NCI-H1417 (cell line): ENCODE data around the gene CDRT15L2.
A peak's percentile ranks its signal among the peaks of the same experiment; 100 is the strongest.
"Not testable (repeated sequence)": the region's sequence is repeated elsewhere in the genome, so short reads cannot be mapped to it uniquely, and the experiment has no call there.

Experiments used
- DNase-seq, 3 experiments: peaks; one replicate each; lab custom pipeline; 2025; lab: John Stamatoyannopoulos, UW

Gene CDRT15L2

DNA sequence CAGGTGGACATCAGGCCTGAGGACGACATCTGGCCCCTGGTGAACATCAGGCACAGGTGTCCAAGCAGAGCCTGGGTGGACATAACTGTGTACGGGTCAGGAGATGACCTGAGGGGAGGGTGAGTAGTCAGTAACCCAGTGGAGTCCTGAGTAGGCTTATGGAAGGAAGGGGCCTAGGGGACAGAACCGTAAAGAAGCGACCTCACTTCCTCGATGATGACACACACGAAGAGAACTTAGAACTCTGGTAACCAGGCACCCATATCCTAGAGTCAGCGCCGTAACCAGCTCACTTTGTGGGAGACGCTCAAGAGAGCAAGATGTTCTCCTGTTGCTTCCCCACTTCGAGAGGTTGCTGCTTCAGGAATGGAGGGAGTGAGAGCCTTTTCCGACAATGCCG is at the start of gene CDRT15L2:
CDRT15L2 (plus strand) TSS at position 301 of the 400 bp plus-strand sequence; CDS start at position 321, 20 bp downstream.
- not testable (repeated sequence) for DNase-seq

DNA sequence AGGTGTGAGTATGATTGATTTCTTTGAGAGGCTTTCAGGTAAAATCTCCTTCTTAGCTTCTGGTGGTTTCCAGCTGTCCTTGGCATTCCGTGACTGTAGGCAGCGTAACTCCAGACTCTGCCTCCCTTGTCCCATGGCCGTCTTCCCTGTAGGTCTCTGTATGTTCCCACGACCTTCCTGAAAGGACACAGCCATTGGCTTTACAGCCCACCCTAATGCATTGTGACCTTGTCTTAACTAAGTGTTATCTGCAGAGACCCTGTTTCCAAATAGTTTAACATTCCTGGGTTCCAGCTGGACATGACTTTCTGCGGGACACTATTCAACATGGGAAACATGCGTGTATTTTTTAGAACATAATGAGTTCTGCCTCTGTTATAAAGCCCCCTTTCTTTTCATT is 49.4 kb upstream of the CDRT15L2 start:
- not testable (repeated sequence) for DNase-seq

DNA sequence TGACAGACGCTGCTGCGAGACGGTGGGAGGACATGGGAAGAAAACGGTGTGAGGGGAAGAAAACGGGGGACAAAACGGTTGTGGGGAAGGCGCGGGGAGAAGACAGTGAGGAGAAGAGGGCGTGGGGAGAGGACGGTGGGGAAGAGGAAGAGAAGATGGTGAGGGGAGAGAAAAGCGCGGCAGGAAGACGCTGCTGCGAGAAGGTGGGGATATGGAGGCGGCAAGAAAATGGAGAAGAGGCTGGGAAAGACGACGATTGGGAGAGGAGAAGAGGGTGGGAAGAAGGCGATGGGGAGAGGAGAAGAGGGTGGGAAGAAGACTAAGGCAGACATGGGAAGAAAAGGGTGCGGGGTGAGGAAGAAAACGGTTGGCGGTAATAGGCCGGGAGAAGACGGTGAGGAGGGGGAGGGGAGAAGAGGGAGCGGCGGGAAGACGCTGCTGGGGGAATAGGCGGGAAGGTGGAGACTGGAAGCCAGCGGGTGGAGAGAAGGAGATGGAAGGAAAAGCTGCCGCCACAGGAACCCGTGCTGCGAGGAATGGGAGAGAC is 46.9 kb upstream of the CDRT15L2 start:
- peak in 2 of 3 experiments; percentile 27 to 35 for DNase-seq

DNA sequence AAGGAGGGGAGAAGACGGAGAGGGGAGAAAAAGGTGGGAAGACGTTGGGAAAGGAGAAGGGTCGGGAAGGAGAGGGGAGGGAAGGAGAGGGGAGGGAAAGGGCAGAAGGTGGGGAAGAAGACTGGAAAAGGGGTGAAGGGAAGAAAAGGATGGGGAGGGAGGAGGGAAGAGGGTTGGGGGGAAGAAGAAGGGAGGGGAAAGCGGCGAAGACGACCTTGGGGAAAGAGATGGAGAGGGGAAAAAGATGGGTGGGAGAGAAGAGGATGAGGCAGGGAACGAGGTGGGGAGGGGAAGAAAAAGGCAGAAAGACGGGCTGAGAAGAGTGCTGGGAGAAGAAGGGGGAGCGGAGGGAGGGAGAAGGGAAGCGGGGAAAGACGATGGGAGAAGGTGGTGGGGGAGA is 46.3 kb upstream of the CDRT15L2 start:
- peak in 2 of 3 experiments; percentile 25 to 27 for DNase-seq

DNA sequence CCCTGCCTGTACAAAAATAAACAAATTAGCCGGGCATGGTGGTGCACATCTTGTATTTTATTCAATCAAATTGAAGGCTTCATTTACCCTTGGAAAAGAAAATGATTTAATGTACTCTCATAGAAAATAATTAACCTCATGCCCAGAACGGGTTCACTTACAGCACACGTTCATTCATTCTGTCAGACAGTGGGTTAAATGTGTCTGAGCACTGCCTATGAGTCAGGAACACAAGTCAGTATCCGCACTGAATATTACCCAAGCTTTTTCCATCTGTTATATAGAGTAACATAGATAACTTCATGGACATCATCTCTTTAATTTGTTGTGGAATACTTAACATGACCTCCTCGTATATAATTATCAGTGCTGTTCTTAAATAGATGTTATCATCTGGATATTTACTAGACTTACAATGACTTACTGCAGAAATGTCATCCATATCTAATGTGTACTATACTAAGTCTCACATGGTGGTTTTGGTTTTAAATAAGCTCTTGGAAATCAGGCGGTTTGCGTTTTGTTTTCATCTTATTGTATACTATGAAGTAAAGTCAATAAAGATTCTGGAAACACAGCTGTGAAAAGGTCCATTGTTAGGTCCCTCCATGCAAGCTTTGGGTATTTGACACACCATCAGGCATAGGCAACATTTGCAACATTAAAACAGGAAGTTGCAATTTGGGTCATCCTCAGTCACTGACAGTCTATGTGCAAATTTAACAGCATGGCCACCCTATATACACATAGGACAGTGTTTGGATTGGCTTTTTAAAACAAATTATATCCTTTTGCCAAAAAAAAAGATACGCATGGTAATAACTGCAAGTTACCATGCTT is 44.6 kb upstream of the CDRT15L2 start:
- DNase-seq: peak in 1 of 3 experiments; percentile 46

DNA sequence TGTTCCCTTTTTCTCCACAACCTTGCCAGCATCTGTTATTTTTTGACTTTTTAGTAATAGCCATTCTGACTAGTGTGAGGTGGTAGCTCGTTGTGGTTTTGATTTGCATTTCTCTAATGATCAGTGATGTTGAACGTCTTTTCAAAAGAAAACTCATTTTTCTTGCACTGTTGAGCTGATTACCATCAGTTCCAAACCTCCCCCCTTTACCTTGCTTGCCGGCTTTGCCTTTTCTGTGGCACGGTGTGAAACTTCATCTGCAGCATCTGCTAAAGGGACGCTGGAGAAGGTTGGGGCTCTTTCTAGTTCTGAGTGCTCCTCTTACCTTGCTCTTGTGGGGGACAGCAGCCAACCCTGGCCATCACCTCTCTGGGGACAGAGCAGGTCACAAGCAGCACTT is 39.1 kb upstream of the CDRT15L2 start:
- DNase-seq: not testable (repeated sequence)

DNA sequence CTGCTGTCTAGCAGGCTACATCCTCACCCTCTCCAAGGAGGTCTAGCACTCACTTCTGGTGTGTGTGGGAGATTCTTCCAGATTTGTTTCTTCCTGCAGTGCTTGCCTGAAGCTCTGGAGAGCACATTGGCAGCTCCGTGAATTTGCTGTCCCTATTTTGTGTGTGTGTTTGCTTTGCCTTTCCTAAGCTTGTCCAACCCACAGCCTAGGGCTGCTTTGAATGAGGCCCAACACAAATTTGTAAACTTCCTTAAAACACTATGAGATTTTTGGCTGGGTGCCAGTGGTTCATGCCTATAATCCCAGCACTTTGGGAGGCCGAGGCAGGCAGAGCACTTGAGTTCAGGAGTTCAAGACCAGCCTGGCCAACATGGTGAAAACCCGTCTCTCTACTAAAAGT is 38.7 kb upstream of the CDRT15L2 start:
- DNase-seq: peak in 1 of 3 experiments; percentile 1

DNA sequence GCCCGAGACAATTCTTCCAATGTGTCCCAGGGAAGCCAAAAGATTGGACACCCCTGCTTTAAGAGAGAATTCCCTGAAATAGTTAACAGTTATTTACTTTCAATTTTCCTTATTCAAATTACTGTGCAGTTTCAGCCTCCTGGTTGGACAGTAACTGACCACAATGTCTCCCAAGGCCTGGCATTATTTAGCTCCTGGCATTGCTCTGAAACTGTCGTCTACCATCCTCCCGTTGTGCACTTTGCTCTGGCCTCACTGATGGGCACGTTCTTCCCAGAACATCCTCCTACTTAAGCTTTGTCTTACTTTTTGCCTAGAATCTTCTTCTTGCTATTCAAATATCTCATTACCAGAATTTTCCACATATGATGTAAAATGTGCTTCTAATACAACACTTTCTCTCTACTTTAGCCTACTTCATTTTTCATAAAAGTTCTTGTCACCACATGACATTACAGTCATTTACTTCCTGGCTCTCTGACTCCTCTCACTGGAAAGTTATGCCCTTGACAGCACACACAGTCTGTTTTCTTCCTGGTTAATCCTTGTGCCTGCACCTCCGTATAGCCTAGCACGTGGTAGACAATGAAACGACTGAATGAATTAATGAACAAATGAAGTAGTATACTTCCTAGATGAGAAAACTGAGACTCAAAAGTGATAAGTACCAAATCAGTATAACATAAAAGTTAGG is 37.5 kb upstream of the CDRT15L2 start:
- DNase-seq: not testable (repeated sequence)

DNA sequence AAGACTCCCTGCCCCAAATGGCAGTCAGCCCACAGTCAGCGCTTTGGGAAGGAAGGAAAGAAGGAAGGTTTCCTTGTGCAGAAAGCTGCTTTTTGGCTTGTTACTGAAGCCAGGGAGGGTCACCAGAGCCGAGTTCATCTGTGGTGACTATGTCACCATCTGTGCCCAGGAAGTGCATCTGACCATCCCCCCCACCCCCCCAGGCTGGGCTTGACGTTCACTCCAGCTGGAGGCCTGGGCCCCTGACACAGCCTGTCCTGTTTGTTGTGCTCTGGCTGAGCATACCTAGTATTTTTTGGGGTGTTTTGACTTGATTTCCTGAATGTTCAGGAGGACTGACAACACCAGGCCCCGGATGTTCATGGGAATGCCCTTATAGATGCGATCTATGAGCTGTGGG is 31.6 kb upstream of the CDRT15L2 start:
- DNase-seq: not testable (repeated sequence)

DNA sequence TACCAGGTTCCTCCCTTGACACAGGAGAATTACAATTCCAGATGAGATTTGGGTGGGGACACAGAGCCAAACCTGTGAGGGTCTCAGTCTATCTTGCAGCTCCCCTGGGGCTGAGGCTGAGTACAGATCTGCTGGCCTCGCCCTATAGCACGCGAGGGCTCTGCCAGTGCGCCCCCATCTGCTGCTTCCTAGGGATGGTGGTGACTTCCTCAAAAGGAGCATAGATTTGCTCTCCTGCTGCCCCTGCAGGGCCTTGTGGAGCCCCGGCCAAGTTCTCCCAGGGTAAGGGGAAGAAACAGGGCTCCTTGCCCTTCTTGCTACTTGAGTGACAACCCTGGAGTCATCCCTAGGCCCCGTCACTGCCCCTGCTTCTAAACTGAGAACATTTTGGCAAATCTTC is 26.6 kb upstream of the CDRT15L2 start:
- not testable (repeated sequence) for DNase-seq

DNA sequence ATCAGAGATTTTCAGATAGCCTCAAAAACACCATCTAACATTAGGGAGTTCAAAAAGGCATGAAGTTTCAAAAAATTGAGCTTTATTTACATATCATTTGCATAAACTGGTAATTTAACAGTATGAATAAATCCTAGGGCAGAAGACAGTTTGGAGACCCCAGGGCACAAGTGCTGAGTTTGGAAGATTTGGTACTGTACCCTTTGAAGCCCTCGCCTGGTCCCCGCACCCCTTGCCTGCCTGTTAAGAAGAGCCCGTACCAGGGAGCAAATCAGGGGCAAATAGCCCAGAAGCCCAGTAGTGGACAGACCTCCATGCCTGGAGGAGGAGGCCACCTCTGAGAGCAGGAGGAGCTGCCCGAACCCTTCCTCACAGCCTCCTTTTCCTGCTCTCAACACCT is 24.8 kb upstream of the CDRT15L2 start:
- DNase-seq: not testable (repeated sequence)

DNA sequence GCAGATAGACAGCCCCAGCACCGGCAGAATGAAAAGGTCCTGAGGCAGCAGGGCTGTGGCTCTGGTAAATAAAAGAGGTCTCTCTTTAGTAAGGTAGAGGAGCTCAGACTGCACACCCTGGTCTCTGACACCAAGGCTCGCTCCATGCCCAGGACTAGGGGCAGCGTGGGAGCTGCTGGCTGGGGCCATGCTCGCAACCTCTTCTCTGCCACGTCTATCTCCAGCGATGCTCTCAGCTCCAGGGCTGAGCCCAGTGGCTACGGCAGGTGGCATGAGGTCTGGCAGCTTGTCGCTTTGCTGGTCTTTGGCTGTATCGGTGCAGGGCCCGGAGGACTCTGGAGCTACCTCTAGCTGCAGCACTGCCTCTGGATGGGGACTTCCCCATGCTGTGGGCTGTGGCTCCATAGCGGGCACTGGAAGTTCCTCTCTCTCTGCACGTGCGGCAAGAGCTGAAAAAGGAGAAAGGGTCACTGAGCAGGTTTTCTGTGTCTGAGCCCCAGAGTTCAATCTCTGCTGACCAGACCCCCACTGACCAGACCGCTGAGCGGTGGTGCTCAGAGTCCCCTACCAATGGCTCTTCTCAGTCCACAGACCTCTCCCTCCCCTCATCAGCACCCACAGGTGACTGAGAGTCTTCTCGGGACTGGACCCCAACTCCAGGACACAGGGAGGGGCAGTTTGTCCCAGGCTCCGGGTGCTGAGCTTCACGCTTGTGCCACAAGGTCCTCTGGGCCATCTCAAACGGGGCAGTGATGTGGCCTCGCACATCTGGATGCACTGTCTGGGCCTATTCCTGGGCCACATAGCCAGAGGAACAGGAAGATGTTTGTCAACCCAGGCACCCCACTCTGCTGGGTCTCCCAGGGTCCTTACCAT is 24.2 kb upstream of the CDRT15L2 start:
- DNase-seq: not testable (repeated sequence)

DNA sequence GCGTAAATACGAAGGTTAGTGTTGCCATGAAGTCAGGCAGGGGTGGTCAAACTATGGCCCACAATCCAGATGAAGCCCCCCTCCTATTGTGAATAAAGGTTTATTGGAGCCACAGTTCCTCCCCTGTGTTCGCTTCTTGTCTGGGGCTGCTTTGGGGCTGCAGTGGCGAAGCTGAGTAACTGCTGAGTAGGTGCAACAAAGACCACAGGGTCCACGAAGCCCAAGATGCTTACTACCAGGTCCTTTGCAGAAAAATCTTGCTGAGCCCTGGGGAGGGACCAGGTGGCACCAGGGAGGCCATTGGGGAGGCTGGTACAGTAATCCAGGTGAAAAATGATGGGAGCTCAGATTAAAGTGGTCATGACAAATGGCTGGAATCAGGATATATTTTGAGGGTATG is 21.4 kb upstream of the CDRT15L2 start:
- not testable (repeated sequence) for DNase-seq

DNA sequence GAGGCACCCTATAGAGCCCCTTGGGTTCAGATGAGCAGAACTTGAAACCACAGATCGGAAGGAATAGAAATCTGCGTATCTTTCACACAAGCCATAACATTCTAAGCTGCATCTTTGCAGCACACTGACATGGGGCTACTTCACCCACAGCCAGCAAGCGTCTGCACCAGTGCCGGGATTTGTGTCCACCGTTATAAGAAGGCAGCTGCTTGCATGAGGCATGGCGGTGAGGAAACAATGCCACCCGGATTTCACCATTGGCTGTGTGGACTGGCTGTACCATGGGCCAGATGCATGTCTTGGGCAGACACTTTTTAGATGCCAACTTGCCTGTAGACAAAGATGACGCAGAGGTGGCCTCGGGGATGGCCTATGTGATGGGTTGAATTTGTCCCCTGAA is 20.5 kb upstream of the CDRT15L2 start:
- DNase-seq: not testable (repeated sequence)

DNA sequence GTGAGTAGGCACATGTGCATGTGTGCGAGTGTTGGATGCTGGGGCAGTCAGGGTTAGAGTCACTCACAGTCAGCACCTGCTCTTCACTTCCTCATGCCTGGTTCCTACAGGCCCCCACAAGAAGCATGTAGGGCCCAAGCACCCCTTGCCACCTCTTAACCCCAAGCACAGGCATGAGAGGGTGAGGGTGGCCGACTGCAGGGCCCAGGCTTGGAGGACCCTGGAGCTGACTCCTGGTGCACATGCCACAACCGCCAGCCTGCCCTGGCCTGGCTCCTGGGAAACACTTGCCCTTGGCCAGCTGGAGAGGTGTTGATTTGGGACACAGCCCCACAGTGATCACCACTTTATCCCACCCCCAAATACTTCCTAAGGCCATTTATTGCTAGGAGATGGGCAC is 16.9 kb upstream of the CDRT15L2 start:
- DNase-seq: no peak

DNA sequence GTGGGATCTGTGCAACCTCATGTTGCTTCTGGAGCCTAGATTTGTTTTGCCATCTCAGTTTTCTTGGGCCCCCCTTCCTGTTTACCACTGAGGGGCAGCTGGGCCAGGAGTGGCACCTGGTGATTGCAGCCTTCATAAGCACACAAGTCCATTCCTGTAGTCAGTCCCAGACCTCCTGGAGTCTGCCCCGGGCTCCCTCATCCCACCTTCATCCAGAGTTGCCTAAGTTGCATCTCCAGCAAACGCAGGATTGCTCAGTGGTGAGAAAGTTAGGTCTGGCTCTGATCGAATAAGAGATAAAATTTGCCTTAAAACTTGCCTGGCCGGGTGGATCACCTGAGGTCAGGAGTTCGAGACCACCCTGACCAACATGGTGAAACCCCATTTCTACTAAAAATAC is 14.3 kb upstream of the CDRT15L2 start:
- DNase-seq: not testable (repeated sequence)

DNA sequence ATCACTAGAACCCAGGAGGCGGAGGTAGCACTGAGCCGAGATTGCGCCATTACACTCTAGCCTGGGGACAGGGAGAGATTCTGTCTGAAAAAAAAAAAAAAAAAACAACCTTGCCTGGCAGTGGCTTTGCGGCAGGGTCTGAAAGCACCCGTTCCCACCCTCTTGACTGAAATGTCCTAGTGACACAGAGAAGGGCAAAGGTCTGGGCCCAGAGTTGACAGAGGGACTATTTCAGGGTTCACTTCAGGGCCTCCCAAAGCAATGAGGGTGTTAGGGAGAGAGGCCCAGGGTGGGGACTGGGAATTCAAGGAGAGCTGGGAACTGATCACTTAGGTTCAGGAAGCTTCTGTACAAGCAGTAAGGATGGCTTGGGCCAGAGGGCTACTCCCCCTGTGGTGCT is 13.8 kb upstream of the CDRT15L2 start:
- DNase-seq: no peak

DNA sequence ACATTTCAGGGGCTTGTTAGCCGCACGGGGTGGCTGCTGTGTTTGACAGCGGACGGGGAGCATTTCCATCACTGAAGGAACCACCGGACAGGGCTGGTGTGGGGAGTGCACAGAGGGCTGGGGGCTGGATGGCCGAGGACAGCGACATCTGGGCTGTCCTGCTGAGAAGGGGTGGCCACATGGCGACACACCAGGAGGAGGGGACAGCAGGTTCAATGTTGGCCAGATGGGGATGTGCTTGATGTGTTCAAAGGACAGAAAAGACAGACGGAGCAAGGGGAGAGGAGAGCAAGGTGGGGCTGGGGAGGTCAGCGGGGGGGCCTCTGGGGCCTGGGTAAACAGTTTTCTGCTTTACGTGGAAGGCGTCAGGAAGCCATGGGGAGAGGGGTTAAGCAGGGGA is 12.8 kb upstream of the CDRT15L2 start:
- DNase-seq: not testable (repeated sequence)

DNA sequence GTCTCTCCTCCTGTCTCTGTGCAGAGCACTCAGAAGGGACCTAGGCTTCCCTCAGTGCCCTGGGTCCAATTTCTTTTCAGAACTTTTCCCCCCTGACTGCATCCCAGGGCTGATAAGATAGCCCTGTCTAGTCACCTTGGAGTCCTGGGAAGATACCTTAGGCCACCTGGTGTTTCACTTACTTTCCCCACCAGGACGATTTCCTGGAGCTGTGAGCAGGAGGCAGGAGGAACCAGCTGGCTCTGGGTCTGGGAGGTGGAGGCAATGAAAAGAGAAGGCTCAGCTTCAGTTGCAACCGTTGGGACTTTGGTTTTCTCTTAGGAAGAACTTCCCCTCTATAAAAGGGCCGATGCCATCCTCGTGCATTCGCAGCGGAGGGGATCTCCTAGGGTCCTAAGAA is 12.1 kb upstream of the CDRT15L2 start:
- DNase-seq: not testable (repeated sequence)

DNA sequence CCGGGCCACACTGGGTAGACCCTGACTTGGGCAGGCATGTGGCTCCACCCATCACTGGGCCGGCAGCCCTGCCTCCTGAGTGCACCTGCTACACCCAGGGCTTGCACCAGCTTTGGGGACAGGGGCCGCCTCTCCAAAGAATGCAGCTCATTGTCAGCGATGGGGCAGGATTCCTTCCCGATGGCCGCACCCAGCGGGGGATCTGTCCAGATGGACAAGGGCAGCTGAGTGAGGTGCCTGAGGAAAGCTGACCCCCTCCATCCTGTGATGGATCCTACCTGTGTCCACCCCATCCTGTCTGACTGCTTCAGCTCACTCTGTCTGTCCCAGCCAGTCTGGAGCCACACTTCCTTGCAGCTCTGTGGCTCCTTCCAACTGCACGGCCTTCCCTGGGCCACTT is 10.9 kb upstream of the CDRT15L2 start:
- not testable (repeated sequence) for DNase-seq

DNA sequence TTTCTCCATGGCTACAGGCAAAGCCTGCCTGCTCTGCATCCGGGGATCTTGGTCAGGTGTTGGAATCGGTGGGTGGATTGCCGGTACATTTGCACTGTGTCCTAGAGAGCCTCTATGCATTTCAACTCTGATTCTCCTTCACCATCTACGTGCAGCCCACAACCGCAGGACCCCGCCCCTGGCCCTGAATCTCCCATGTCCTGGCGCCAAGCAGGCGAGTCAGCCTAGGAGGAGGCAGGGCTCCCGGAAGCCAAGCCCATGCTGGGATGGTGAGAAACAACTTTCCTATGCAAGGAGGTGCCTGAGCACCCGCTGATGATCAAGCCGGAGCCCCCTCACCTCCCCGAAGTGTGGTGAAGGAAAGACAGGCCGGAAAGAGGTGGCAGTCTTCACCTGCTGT is 7.9 kb upstream of the CDRT15L2 start:
- not testable (repeated sequence) for DNase-seq

DNA sequence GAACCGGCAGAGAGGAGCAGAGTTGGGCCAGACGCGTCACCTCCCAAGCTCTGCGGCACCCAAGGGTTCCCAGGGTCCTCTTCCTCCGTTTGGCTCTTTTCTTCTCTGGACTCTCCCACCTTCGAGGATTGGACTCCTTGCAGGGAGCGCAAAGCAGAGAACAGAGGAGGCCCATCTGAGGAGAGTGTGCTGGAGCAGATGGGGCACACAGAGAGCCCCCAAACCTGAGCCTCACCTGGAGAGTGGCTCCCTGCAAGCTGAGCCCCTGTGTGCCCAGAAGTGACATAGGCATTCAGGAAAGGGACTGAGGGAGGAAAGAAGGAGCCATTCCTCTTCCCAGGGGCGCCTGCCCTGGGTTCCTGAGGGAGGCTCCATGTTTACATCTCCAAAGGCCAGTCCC is 6.3 kb upstream of the CDRT15L2 start:
- not testable (repeated sequence) for DNase-seq
